CD4-positive, alpha-beta T cell (primary cell): Measurements from ENCODE around the gene NOL4. TPM values are rescaled to one million over a fixed set of nuclear protein-coding genes. Genes with fewer than 3 reads are reported as not detected.
"Not testable (repeated sequence)": the region's sequence is repeated elsewhere in the genome, so short reads cannot be mapped to it uniquely, and the experiment has no call there.

Experiments used
- ATAC-seq: fragments of 200-7000 bp; cut with Tn5 transposase; one replicate; pipeline ENCODE4 v1.10.0; 2022; ENCODE audit warnings: mild to moderate bottlenecking; ENCODE audit not compliant: poor library complexity
- CTCF ChIA-PET: fragments of 350-600 bp; sonication (Branson Sonifier 250); formaldehyde crosslinking; loops from one replicate; lab custom pipeline; 2021; ENCODE audit warnings: antibody characterized with exemption, inconsistent platforms; lab: Charles Lee
- POLR2A ChIA-PET: fragments of 350-600 bp; sonication (Branson Sonifier 250); formaldehyde crosslinking; loops from one replicate; lab custom pipeline; 2021; ENCODE audit warnings: antibody characterized with exemption, inconsistent platforms; lab: Charles Lee
- DNase-seq, 14 experiments: peaks; one replicate each; pipeline ENCODE4 v3.0.0-alpha.2; 2013 to 2020; ENCODE audit warnings: mixed read lengths in 2 of 14
- H3K27ac ChIP-seq, 2 donors: one replicate each; pipeline versions ENCODE4 v1.5.1 to v1.7.0; 2013; ENCODE audit warnings: low read length in 2 of 2, low read depth in 1 of 2, mild to moderate bottlenecking in 1 of 2
- H3K27me3 ChIP-seq, 2 experiments: 1 replicate in 1 of 2; 2 replicates in 1 of 2; pipeline versions ENCODE4 v1.6.1 to v1.7.0; 2013; ENCODE audit warnings: low read length in 2 of 2, control low read depth in 1 of 2, mild to moderate bottlenecking in 1 of 2, moderate library complexity in 1 of 2; ENCODE audit not compliant: insufficient read depth in 2 of 2, control insufficient read depth in 1 of 2
- H3K36me3 ChIP-seq: one replicate; pipeline ENCODE4 v1.6.1; 2013; ENCODE audit warnings: low read length, control low read depth; ENCODE audit not compliant: insufficient read depth
- H3K4me1 ChIP-seq: one replicate; pipeline ENCODE4 v1.6.1; 2013; ENCODE audit warnings: low read length, control low read depth; ENCODE audit not compliant: insufficient read depth
- H3K4me3 ChIP-seq: one replicate; pipeline ENCODE4 v1.5.1; 2013; ENCODE audit warnings: mild to moderate bottlenecking, low read length, moderate library complexity
- H3K9me3 ChIP-seq, 2 experiments: 1 replicate in 1 of 2; 2 replicates in 1 of 2; pipeline versions ENCODE4 v1.6.1 to v1.7.0; 2013; ENCODE audit warnings: low read length in 2 of 2, mild to moderate bottlenecking in 2 of 2, control low read depth in 1 of 2, moderate library complexity in 1 of 2; ENCODE audit not compliant: control insufficient read depth in 1 of 2, insufficient read depth in 1 of 2
- H3K27ac Mint-ChIP-seq: one replicate; pipeline ENCODE4 v1.8.0; 2020; ENCODE audit warnings: mixed read lengths
- H3K27me3 Mint-ChIP-seq: one replicate; pipeline ENCODE4 v1.8.0; 2021; ENCODE audit warnings: mixed read lengths
- H3K36me3 Mint-ChIP-seq: one replicate; pipeline ENCODE4 v1.8.0; 2021; ENCODE audit warnings: low read depth, mixed read lengths
- H3K4me1 Mint-ChIP-seq: one replicate; pipeline ENCODE4 v1.8.0; 2021; ENCODE audit warnings: low read depth, mixed read lengths
- H3K4me3 Mint-ChIP-seq: one replicate; pipeline ENCODE4 v1.8.0; 2020; ENCODE audit warnings: mild to moderate bottlenecking, mixed read lengths
- H3K9me3 Mint-ChIP-seq: one replicate; pipeline ENCODE4 v1.8.0; 2020; ENCODE audit warnings: mixed read lengths
- CTCF ChIP-seq: fragments of 200-600 bp; IDR thresholded peaks from one replicate; pipeline ENCODE4 v1.8.0; 2022; ENCODE audit warnings: antibody characterized with exemption, mild to moderate bottlenecking
- intact Hi-C, 2 experiments: fragments of 100-400 bp; cut with DNase I in 1 of 2; cut with micrococcal nuclease in 1 of 2; formaldehyde crosslinking; loops; one replicate each; pipeline versions ENCODE4 v1.15.1 to v1.9.0; 2023 to 2025; cut with DNase I, micrococcal nuclease
- polyA plus RNA-seq, 2 donors: library from polyadenylated mRNA; unstranded; fragments of 120-200 nt; gene quantifications; one replicate each; pipeline ENCODE4 v1.2.1, GENCODE V29; 2013
- total RNA-seq, 174 experiments: library from RNA in 2 of 174; stranded (reverse) in 2 of 174; gene quantifications; one replicate each; pipeline ENCODE4 v1.2.3 and lab custom pipeline; 2021 to 2026

Gene NOL4, protein sequence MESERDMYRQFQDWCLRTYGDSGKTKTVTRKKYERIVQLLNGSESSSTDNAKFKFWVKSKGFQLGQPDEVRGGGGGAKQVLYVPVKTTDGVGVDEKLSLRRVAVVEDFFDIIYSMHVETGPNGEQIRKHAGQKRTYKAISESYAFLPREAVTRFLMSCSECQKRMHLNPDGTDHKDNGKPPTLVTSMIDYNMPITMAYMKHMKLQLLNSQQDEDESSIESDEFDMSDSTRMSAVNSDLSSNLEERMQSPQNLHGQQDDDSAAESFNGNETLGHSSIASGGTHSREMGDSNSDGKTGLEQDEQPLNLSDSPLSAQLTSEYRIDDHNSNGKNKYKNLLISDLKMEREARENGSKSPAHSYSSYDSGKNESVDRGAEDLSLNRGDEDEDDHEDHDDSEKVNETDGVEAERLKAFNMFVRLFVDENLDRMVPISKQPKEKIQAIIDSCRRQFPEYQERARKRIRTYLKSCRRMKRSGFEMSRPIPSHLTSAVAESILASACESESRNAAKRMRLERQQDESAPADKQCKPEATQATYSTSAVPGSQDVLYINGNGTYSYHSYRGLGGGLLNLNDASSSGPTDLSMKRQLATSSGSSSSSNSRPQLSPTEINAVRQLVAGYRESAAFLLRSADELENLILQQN
- not detected for total RNA-seq
- not detected for polyA plus RNA-seq (2013, experiment 1 of 2)
- polyA plus RNA-seq (2013, experiment 2 of 2), result not detected
- 0 to 0.18 (median 0) reads per million in 172 experiments for total RNA-seq (lab: John Stamatoyannopoulos, UW)

- ChIA-PET CTCF (no interaction called here), POLR2A (no interaction called here)
- ATAC-seq, result no peak
- H3K9me3 Mint-ChIP-seq, result peaks cover 6% of the 10 kb centered on the region
- no peak within 1 kb of the TSS for H3K4me3 Mint-ChIP-seq
- H3K27me3 Mint-ChIP-seq, result peaks cover 51% of the 10 kb centered on the region
- no peaks in the 10 kb centered on the region for H3K4me1 ChIP-seq
- no peaks in the 10 kb centered on the region for H3K4me1 Mint-ChIP-seq
- H3K36me3 Mint-ChIP-seq, result no peaks in the 10 kb centered on the region
- no peak within 1 kb of the TSS for H3K27ac ChIP-seq
- peaks cover 0 to 33% of the 10 kb centered on the region in 2 experiments for H3K9me3 ChIP-seq
- H3K36me3 ChIP-seq, result no peaks in the 10 kb centered on the region
- TF ChIP-seq CTCF, result no peak
- no peak within 1 kb of the TSS for H3K4me3 ChIP-seq
- intact Hi-C loops, result no loop called here
- peaks cover 24 to 41% of the 10 kb centered on the region in 2 experiments for H3K27me3 ChIP-seq
- no peak within 1 kb of the TSS for H3K27ac Mint-ChIP-seq
- no peak for DNase-seq
These were observed at the start of gene NOL4 for GRCh38 chr18:34224423-34225217. Gene NOL4 (minus strand): TSS chr18:34224913. CDS start chr18:34223253, 1,660 bp downstream.

DNA sequence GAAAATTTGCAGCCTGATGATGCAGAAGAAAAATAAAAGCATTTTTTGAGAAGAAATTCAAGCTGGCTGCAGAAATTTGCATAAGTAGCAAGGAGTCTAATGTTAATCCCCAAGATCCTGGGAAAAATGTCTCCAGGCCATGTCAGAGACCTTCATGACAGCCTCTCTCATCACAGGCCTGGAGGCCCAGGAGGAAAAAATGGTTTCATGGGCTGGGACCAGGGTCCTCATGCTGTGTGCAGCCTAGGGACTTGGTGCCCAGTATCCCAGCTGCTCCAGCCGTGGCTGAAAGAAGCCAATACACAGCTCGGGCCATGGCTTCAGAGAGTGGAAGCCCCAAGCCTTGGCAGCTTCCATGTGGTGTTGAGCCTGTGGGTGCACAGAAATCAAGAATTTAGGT, 41.3 kb upstream of the NOL4 start:
- CTCF ChIA-PET, DNase-seq, H3K4me1 Mint-ChIP-seq: not testable (repeated sequence)

GRCh38 chr18:34261865-34262780, 37.4 kb upstream of the NOL4 start:
- DNase-seq, result no peak
- H3K27me3 ChIP-seq, result no peaks in the 10 kb centered on the region
- ChIA-PET POLR2A (no interaction called here), CTCF (no interaction called here)
- no peak overlapping the region for H3K4me3 Mint-ChIP-seq
- intact Hi-C loops, result no loop called here
- H3K4me1 ChIP-seq, result no peaks in the 10 kb centered on the region
- H3K9me3 ChIP-seq, result peaks cover 0 to 8% of the 10 kb centered on the region in 2 experiments
- H3K4me1 Mint-ChIP-seq, result no peaks in the 10 kb centered on the region
- peaks cover 8% of the 10 kb centered on the region for H3K9me3 Mint-ChIP-seq
- no peaks in the 10 kb centered on the region for H3K36me3 Mint-ChIP-seq
- no peak for ATAC-seq
- H3K27me3 Mint-ChIP-seq, result no peaks in the 10 kb centered on the region
- H3K27ac Mint-ChIP-seq, result no peak overlapping the region
- H3K4me3 ChIP-seq, result no peak overlapping the region
- no peak overlapping the region for H3K27ac ChIP-seq
- no peaks in the 10 kb centered on the region for H3K36me3 ChIP-seq
- TF ChIP-seq CTCF, result no peak

More for the DNA sequence above, 41.3 kb upstream of the NOL4 start:
- H3K4me3 Mint-ChIP-seq, H3K4me1 ChIP-seq, H3K27ac Mint-ChIP-seq, H3K27me3 Mint-ChIP-seq, H3K36me3 Mint-ChIP-seq, H3K27me3 ChIP-seq, H3K9me3 ChIP-seq, intact Hi-C loops, H3K36me3 ChIP-seq, H3K9me3 Mint-ChIP-seq, H3K27ac ChIP-seq, POLR2A ChIA-PET, ATAC-seq, H3K4me3 ChIP-seq: not testable (repeated sequence)
